Fibroblast of pulmonary artery (primary cell): Measurements from ENCODE around the gene BICC1.

ENCODE experiments used
- DNase-seq: peaks from one replicate; pipeline ENCODE4 v3.0.0-alpha.2; 2010; ENCODE audit warnings: low read depth
- H3K4me3 ChIP-seq: replicated peaks from 2 replicates; pipeline ENCODE4 v1.5.1; 2011; ENCODE audit warnings: low read depth, mild to moderate bottlenecking, control low read depth, low read length, moderate library complexity
- CTCF ChIP-seq: IDR thresholded peaks from 2 replicates; pipeline ENCODE4 v1.5.1; 2011; ENCODE audit warnings: mild to moderate bottlenecking, control low read depth, low read length, inconsistent platforms; ENCODE audit errors: missing control alignments

The BICC1 gene

GRCh38 chr10:58573144-58573543, 60.5 kb downstream of the BICC1 start:
- DNase-seq, result no peak
- TF ChIP-seq CTCF, result no peak
- H3K4me3 ChIP-seq, result no peak overlapping the region

- peak; percentile 31 for DNase-seq
- H3K4me3 ChIP-seq, result no peak overlapping the region
- TF ChIP-seq CTCF, result no peak
Measured at GRCh38 chr10:58574058-58574457, 61.4 kb downstream of the BICC1 start.

- no peak overlapping the region for H3K4me3 ChIP-seq
- DNase-seq, result no peak
- no peak for TF ChIP-seq CTCF
Measured at GRCh38 chr10:58575491-58575890, 62.8 kb downstream of the BICC1 start.

GRCh38 chr10:58576751-58577436, 64.2 kb downstream of the BICC1 start:
- no peak for DNase-seq
- TF ChIP-seq CTCF, result no peak
- H3K4me3 ChIP-seq, result no peak overlapping the region

DNA sequence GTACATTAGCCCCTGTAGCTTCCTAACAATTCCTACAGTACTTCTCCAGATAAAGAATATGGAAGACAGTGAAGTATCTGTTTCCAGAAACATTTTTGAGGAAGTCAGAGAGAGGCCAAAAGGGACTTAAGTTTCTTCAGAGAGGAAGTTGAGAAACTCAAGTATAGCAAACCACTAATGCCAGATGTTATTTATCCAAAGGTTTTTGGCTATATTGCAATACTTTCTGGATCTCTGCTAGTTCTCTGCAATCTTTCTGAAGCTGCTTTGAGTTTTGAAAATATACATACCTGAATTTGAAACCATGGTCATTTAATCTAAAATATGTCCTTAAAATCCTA, 64.7 kb downstream of the BICC1 start:
- DNase-seq, result peak; percentile 88
- H3K4me3 ChIP-seq, result no peak overlapping the region
- no peak for TF ChIP-seq CTCF

DNA sequence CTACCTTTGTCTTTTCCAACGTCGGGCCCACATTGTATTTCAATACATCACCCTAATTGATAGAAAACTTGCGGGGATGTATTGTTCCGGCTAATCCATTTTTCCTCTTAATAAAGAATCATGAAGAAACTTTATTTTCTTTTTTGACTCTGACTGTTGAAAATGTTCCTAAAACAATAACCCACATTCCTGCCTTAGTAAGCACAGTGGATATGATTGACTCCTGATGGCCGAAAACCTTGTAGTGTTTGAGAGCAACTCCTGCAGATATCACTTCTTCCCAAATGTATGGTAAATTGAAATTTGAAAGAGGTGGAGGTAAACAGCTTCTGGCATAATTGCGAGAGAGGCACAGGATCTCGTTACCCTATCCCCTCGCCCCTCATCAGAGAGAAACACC, 65.7 kb downstream of the BICC1 start:
- H3K4me3 ChIP-seq, result no peak overlapping the region
- no peak for DNase-seq
- no peak for TF ChIP-seq CTCF

DNA sequence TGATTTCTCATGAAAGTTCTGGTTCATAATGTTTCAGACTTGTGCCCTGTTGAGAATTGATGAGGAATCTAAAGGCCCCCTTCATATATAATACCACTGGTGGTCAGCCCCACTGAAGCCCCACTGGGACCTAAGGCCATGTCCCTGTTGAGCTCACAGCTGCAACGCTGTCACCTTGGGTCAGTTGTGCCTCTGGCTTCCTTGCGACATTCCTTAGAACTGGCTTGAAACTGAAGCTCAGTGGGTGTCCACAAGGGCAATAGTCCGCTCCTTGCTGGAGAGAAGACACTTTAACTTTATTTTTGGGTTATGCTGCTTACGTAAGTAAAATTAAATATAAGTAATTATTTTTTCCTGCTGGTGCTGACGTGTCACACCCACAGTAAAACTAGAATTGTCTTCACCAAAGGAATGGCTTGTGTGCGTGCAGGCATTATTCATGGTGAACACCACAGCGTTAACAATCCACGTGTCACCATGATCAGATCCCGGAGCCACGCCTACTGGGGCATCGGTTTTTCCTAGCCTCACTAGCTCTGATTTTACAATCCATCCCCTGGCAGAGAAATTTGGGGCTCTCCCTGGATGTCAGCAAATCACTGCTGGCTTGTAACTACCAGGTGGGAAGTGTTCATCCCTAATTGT, 66.5 kb downstream of the BICC1 start:
- TF ChIP-seq CTCF, result no peak
- no peak overlapping the region for H3K4me3 ChIP-seq
- DNase-seq, result no peak
